Activated T-cell treated with anti-CD3 and anti-CD28 coated beads, Interleukin-2, amount 50 U/mL, for 4 hours (primary cell): ENCODE measurements around the gene OMA1. TPM values are rescaled to one million over a fixed set of nuclear protein-coding genes. Genes with fewer than 3 reads are reported as not detected.
"Not testable (repeated sequence)": the region's sequence is repeated elsewhere in the genome, so short reads cannot be mapped to it uniquely, and the experiment has no call there.

Experiments used
- ATAC-seq, 2 donors: fragments of 200-7000 bp; cut with Tn5 transposase; one replicate each; pipeline ENCODE4 v1.10.0; 2021
- DNase-seq: peaks from one replicate; pipeline ENCODE4 v3.0.0-alpha.2; 2020
- H3K27me3 Mint-ChIP-seq: one replicate; pipeline ENCODE4 v1.8.0; 2021; ENCODE audit warnings: low read depth, mixed read lengths
- H3K36me3 Mint-ChIP-seq: one replicate; pipeline ENCODE4 v1.8.0; 2022; ENCODE audit warnings: mixed read lengths; ENCODE audit not compliant: insufficient read depth
- H3K4me1 Mint-ChIP-seq: one replicate; pipeline ENCODE4 v1.8.0; 2021; ENCODE audit warnings: low read depth, mixed read lengths
- H3K4me3 Mint-ChIP-seq: one replicate; pipeline ENCODE4 v1.8.0; 2021; ENCODE audit warnings: mild to moderate bottlenecking, moderate library complexity, mixed read lengths
- H3K9me3 Mint-ChIP-seq: one replicate; pipeline ENCODE4 v1.8.0; 2021; ENCODE audit warnings: mixed read lengths
- total RNA-seq, 3 donors: library from RNA; stranded (reverse); gene quantifications; one replicate each; pipeline ENCODE4 v1.2.1, GENCODE V29; 2021

Gene OMA1
- total RNA-seq, 3 donors from 2014 or later: 5.4 to 5.6 (median 5.4) TPM

DNA sequence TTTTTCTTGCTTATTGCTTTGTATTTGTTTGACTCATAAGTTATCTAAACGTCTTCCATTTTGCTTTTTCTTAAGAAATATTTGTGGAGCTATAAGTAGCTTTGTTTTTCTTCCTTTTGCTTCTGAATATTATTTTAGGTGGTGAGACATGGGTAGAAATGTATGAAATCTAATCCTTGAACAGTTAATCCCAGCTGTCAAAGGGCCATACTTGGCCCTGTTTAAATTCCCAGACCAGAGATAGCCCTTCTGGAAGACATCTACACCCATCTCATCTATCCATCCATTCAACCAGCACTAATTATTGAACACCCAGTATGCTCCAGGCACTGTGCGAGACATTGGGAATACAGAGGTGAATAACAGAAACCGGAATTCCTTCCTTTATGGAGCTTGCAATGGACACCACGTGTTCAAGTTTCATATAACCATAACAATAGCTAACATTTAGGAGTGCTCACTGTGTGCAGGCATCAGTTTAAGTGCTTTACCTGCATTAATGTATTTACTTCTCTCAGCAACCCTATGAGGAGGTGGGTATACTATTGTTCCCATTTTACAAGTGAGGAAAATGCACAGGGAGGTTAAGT, 21.8 kb upstream of the OMA1 start:
- H3K27me3 Mint-ChIP-seq: peaks cover 35% of the 10 kb centered on the region

GRCh38 chr1:58566339-58566738, 19.8 kb upstream of the OMA1 start:
- H3K4me1 Mint-ChIP-seq: no peaks in the 10 kb centered on the region
- DNase-seq (no peak), ATAC-seq (no peak)
- H3K27me3 Mint-ChIP-seq: peaks cover 37% of the 10 kb centered on the region
- no peaks in the 10 kb centered on the region for H3K36me3 Mint-ChIP-seq
- no peak overlapping the region for H3K4me3 Mint-ChIP-seq
- no peaks in the 10 kb centered on the region for H3K9me3 Mint-ChIP-seq

More for the DNA sequence above, 21.8 kb upstream of the OMA1 start:
- H3K4me1 Mint-ChIP-seq: peaks cover 5% of the 10 kb centered on the region
- H3K4me3 Mint-ChIP-seq: no peak overlapping the region
- H3K36me3 Mint-ChIP-seq: no peaks in the 10 kb centered on the region
- DNase-seq (no peak), ATAC-seq (no peak)
- H3K9me3 Mint-ChIP-seq: no peaks in the 10 kb centered on the region

GRCh38 chr1:58563715-58564114, 17.2 kb upstream of the OMA1 start:
- peaks cover 34% of the 10 kb centered on the region for H3K27me3 Mint-ChIP-seq
- H3K9me3 Mint-ChIP-seq, H3K4me1 Mint-ChIP-seq, ATAC-seq, DNase-seq, H3K4me3 Mint-ChIP-seq, H3K36me3 Mint-ChIP-seq: not testable (repeated sequence)

DNA sequence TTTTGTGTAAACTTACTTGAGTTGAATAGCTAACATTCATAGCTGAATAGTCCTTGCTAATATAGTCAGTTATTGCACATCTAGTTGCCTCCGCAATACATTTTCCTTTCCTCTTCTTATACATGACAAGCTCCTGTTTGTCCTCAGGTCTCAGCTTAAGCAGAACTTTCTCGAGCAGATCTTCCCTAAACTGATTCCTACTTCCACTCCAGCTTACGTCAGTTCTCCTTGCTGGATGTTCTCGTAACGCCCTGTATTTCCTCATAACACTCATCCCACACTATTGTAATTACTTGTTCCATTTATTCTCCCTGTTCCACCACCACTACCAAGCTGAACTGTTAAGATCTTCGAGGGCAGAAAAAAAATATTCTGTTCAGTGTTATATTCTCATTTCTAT, 15.1 kb upstream of the OMA1 start:
- no peaks in the 10 kb centered on the region for H3K36me3 Mint-ChIP-seq
- no peaks in the 10 kb centered on the region for H3K9me3 Mint-ChIP-seq
- DNase-seq: no peak
- ATAC-seq: no peak
- H3K4me3 Mint-ChIP-seq: no peak overlapping the region
- no peaks in the 10 kb centered on the region for H3K4me1 Mint-ChIP-seq
- peaks cover 40% of the 10 kb centered on the region for H3K27me3 Mint-ChIP-seq

DNA sequence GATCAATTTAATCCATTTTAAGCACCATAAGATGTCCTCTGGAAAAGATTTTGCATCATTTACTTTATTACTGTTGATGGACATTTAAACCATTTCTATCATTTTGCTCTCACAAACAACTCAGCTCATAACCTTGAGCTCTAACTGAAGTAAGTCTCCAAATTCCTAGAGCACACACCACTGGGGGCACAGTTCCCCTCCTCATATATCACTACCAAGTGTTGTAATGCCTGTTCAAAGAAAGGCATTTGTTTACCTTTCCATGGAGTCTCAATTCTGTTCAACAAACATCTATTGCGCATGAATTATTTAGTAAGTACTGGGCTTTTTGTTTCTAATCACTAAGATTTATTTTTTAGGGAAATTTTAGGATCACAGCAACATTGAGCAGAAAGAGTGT, 8.9 kb upstream of the OMA1 start:
- Mint-ChIP-seq H3K9me3 (no peaks in the 10 kb centered on the region), H3K4me1 (no peaks in the 10 kb centered on the region), H3K36me3 (no peaks in the 10 kb centered on the region), H3K4me3 (no peak overlapping the region), H3K27me3 (peaks cover 27% of the 10 kb centered on the region)
- ATAC-seq: no peak
- DNase-seq: no peak

DNA sequence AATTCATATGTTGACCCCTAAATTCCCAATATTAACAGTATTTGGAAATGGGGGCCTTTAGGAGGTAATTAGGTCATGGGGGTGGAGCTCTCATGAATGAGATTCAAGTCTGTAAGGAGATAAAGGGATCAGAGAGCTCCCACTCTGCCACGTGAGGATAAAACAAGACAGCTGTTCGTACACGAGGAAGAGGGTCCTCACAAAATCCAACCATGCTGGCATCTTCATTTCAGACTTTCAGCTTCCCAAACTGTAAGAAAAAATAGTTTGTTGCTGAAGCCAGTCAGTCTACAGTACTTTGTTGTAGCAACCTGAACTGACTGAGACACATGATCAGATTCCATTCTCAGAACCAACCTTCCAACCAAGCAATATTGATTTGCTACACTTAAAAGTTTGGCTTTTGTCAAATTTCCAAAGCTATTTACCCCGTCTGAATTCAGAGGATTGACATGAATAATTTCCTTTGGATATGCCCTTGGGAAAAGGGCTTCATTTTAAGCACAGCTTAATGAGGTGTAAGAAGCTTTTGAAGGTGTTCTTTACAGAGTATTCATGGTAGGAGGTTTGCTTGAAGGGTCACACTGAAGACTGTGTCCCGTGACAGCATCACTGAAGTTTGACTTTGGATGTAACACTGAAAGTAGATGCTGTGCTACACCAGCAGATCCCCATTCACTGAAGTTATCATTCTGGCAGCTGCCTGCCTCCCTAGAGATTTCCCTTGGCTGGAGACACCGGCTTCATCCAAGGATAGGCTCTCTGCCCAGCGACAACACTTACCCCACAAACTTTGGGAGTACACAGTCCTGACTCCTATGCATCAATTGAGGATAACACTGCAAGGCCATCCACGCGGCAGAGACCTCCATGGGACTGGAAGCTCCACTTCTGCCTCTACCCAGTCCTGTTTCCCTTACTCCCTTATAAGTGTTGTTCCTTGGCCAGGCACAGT, 4.9 kb upstream of the OMA1 start:
- Mint-ChIP-seq H3K27me3 (peaks cover 9% of the 10 kb centered on the region), H3K36me3 (no peaks in the 10 kb centered on the region), H3K4me3 (no peak overlapping the region), H3K4me1 (peaks cover 6% of the 10 kb centered on the region), H3K9me3 (no peaks in the 10 kb centered on the region)
- DNase-seq (no peak), ATAC-seq (no peak)

GRCh38 chr1:58549291-58549690, 2.8 kb upstream of the OMA1 start:
- not testable (repeated sequence) for H3K36me3 Mint-ChIP-seq, DNase-seq, ATAC-seq, H3K27me3 Mint-ChIP-seq, H3K9me3 Mint-ChIP-seq, H3K4me3 Mint-ChIP-seq
- peaks cover 19% of the 10 kb centered on the region for H3K4me1 Mint-ChIP-seq

DNA sequence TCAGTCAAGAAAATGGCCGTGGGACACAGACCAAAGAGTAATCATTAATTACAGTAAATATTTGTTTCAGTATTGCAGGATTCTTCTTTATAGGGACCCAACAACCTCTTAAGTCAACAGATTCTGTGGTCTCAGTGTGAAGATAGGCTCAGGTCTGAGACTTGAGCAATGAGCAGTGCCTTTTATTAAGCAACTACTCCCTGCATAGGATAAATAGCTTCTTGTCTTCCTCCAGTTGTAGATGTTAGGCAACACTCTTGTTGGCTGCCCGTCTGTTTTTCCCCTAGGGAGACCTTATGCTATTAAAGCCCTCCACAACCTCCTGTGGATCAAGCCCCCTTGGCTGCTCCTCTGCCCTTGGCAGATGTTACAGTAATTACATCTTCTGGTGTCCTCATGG, 1.8 kb upstream of the OMA1 start:
- DNase-seq (no peak), ATAC-seq (no peak)
- no peaks in the 10 kb centered on the region for H3K36me3 Mint-ChIP-seq
- peaks cover 4% of the 10 kb centered on the region for H3K27me3 Mint-ChIP-seq
- no peak overlapping the region for H3K4me3 Mint-ChIP-seq
- peaks cover 22% of the 10 kb centered on the region for H3K4me1 Mint-ChIP-seq
- no peaks in the 10 kb centered on the region for H3K9me3 Mint-ChIP-seq

- no peaks in the 10 kb centered on the region for H3K36me3 Mint-ChIP-seq
- H3K4me3 Mint-ChIP-seq: peak overlapping the region; percentile 91
- DNase-seq (peak; percentile 65), ATAC-seq (peak; percentile 69 to 75)
- no peaks in the 10 kb centered on the region for H3K9me3 Mint-ChIP-seq
- H3K27me3 Mint-ChIP-seq: peaks cover 4% of the 10 kb centered on the region
- H3K4me1 Mint-ChIP-seq: peaks cover 26% of the 10 kb centered on the region
Measured at GRCh38 chr1:58545591-58546519, 671 bp downstream of the OMA1 start.

DNA sequence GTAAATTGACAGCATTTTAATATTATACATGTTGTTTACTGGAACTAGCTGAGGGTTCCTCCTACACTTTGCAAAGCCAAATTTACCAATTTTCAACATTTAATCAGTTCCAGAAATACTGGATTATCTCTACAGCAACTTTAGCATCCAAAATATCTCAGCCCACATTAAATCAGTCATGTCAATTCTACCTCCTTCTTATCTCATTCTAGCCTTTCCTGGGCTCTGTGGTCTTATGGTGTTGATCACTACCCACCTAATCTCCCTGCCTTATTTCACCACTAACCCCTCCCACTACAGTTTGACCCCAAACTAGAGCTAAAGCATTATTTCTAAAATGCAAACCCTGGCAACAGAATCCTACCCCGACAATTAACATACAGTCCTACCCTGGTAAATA, 3.3 kb downstream of the OMA1 start:
- H3K4me3 Mint-ChIP-seq: no peak overlapping the region
- H3K9me3 Mint-ChIP-seq: no peaks in the 10 kb centered on the region
- no peaks in the 10 kb centered on the region for H3K36me3 Mint-ChIP-seq
- peaks cover 26% of the 10 kb centered on the region for H3K4me1 Mint-ChIP-seq
- ATAC-seq: no peak
- no peaks in the 10 kb centered on the region for H3K27me3 Mint-ChIP-seq
- no peak for DNase-seq

DNA sequence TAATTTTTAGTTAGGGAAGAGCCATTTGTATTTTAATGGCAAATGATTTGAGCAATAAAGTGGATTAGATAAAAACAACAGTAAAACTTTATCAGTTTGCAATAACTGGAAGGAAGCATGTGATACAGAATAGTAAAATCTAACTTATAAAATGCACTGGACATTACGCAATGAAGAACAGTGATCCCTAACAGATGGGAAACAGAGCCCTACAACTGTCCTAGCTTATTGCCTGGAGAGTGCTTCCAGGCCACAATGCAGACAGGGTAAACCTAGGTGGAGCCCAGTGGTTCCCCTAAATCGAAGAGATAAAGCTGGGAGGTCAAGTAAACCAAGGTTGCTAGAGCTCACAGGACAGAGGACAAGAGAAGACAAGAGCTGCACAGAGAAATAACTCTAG, 7.0 kb downstream of the OMA1 start:
- Mint-ChIP-seq H3K4me3 (no peak overlapping the region), H3K36me3 (no peaks in the 10 kb centered on the region), H3K27me3 (no peaks in the 10 kb centered on the region), H3K4me1 (peaks cover 8% of the 10 kb centered on the region), H3K9me3 (no peaks in the 10 kb centered on the region)
- DNase-seq (no peak), ATAC-seq (no peak)

- DNase-seq: no peak
- no peak for ATAC-seq
- no peaks in the 10 kb centered on the region for H3K36me3 Mint-ChIP-seq
- peaks cover 8% of the 10 kb centered on the region for H3K4me1 Mint-ChIP-seq
- no peaks in the 10 kb centered on the region for H3K9me3 Mint-ChIP-seq
- no peaks in the 10 kb centered on the region for H3K27me3 Mint-ChIP-seq
- H3K4me3 Mint-ChIP-seq: no peak overlapping the region
Measured at GRCh38 chr1:58538821-58539220, 7.7 kb downstream of the OMA1 start.

- DNase-seq, H3K9me3 Mint-ChIP-seq, H3K36me3 Mint-ChIP-seq, H3K27me3 Mint-ChIP-seq, ATAC-seq, H3K4me3 Mint-ChIP-seq, H3K4me1 Mint-ChIP-seq: not testable (repeated sequence)
Measured at GRCh38 chr1:58531842-58532241, 14.7 kb downstream of the OMA1 start.

- no peak for ATAC-seq
Measured at GRCh38 chr1:58529284-58529683, 17.2 kb downstream of the OMA1 start.

More at GRCh38 chr1:58529284-58529683, 17.2 kb downstream of the OMA1 start:
- DNase-seq: no peak
- H3K36me3 Mint-ChIP-seq: peaks cover 10% of the 10 kb centered on the region
- no peaks in the 10 kb centered on the region for H3K9me3 Mint-ChIP-seq
- H3K4me3 Mint-ChIP-seq: no peak overlapping the region
- H3K4me1 Mint-ChIP-seq: peaks cover 4% of the 10 kb centered on the region
- no peaks in the 10 kb centered on the region for H3K27me3 Mint-ChIP-seq
